Measurements from ENCODE around the gene TMEM19.

- TF ChIP-seq EZH2 (IDR thresholded peaks at IDR 0.05): no peak
- TF ChIP-seq POLR2AphosphoS5 (IDR thresholded peaks at IDR 0.05; ENCODE audit: borderline replicate concordance, low read depth, low read length): no peak
- no peak for TF ChIP-seq FOXP2 (optimal IDR thresholded peaks at IDR 0.05; ENCODE audit: control extremely low read depth, extremely low read length, insufficient read depth)
Measured at GRCh38 chr12:71655907-71656306, 30.0 kb upstream of the TMEM19 start.

Measured in SK-N-MC (cell line).